Endodermal cell (in vitro differentiated cells): ENCODE results near the gene ARHGAP42. TPM values are rescaled to one million over a fixed set of nuclear protein-coding genes. Genes with fewer than 3 reads are reported as not detected.

Experiments used
- DNase-seq: peaks from one replicate; pipeline ENCODE4 v3.0.0-alpha.2; 2017
- H3K27ac ChIP-seq: 2 replicates; pipeline ENCODE4 v1.5.1; 2013; ENCODE audit warnings: mild to moderate bottlenecking, low read depth, low read length, moderate library complexity
- H3K27me3 ChIP-seq: 2 replicates; pipeline ENCODE4 v1.6.1; 2013; ENCODE audit warnings: mild to moderate bottlenecking, low read length, moderate library complexity; ENCODE audit not compliant: insufficient read depth, control insufficient read depth, poor library complexity, severe bottlenecking
- H3K36me3 ChIP-seq: 2 replicates; pipeline ENCODE4 v1.7.0; 2013; ENCODE audit warnings: mild to moderate bottlenecking, low read length, moderate library complexity; ENCODE audit not compliant: control insufficient read depth, insufficient read depth
- H3K4me1 ChIP-seq: one replicate; pipeline ENCODE4 v1.7.0; 2013; ENCODE audit warnings: low read length; ENCODE audit not compliant: control insufficient read depth, insufficient read depth
- H3K4me3 ChIP-seq: 2 replicates; pipeline ENCODE4 v1.5.1; 2013; ENCODE audit warnings: mild to moderate bottlenecking, low read length, moderate library complexity
- H3K9ac ChIP-seq: 2 replicates; pipeline ENCODE4 v1.6.1; 2013; ENCODE audit warnings: mild to moderate bottlenecking, low read length, moderate library complexity; ENCODE audit not compliant: poor library complexity, severe bottlenecking; ENCODE audit errors: extremely low read depth
- H3K9me3 ChIP-seq: 2 replicates; pipeline ENCODE4 v1.6.1; 2013; ENCODE audit warnings: mild to moderate bottlenecking, low read length, moderate library complexity; ENCODE audit not compliant: control insufficient read depth
- H3K27ac Mint-ChIP-seq: 2 replicates; pipeline ENCODE4 v1.8.0; 2020; ENCODE audit warnings: mixed read lengths
- H3K27me3 Mint-ChIP-seq: 2 replicates; pipeline ENCODE4 v1.8.0; 2021; ENCODE audit warnings: mild to moderate bottlenecking, mixed read lengths; ENCODE audit not compliant: insufficient read depth
- H3K36me3 Mint-ChIP-seq: 2 replicates; pipeline ENCODE4 v1.8.0; 2020; ENCODE audit warnings: low read depth, mixed read lengths
- H3K4me1 Mint-ChIP-seq: 2 replicates; pipeline ENCODE4 v1.8.0; 2020; ENCODE audit warnings: mixed read lengths
- H3K4me3 Mint-ChIP-seq: 2 replicates; pipeline ENCODE4 v1.8.0; 2020; ENCODE audit warnings: mild to moderate bottlenecking, moderate library complexity, mixed read lengths
- H3K9me3 Mint-ChIP-seq: 2 replicates; pipeline ENCODE4 v1.8.0; 2020; ENCODE audit warnings: mild to moderate bottlenecking, mixed read lengths
- WGBS, 2 experiments: methylation state at CpG; one replicate each; pipeline versions ENCODE4 v1.1.5 to v1.1.7; 2013; ENCODE audit warnings: missing lambda C conversion rate in 2 of 2, mixed read lengths in 1 of 2; ENCODE audit not compliant: insufficient coverage in 1 of 2, insufficient read length in 1 of 2; 5-methylcytosine and 5-hydroxymethylcytosine counted together
- total RNA-seq, 2 donors: library from RNA; stranded (reverse); fragmentation: NEBNext Ultra II Directional in 1 of 2; extraction: Animal tissue kit (Norgen Biotek cat#: 25700) in 1 of 2; gene quantifications; 2 replicates in 1 of 2; 3 replicates in 1 of 2; pipeline ENCODE4 v1.2.1, GENCODE V29; 2021
- TF ChIP-seq, protein P1 (sequence below): fragments of 200-600 bp; sonication (generic); conservative IDR thresholded peaks from 2 replicates; pipeline ENCODE4 v1.5.0; 2021; ENCODE audit warnings: antibody characterized with exemption, mild to moderate bottlenecking

ARHGAP42 gene
- total RNA-seq, 2 donors from 2014 or later: 164 to 176 TPM

DNA sequence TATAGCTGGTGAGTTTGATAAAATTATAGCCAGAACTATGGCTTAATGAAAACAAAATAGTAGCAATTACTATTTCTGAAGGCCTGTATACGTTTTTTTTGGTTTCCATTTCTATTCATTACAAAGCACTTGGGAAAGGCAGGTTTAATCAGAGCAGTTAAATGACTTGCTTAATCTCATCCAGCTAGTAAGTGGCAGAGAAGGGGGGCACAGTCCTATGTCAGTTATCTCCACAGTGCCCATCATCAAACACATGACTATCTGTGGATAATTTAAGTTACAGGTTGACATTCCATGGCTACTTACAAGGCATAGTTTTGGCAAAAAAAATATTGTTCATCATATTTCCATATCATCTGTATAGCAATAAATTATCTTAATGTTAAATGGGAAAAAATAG, 348.8 kb downstream of the ARHGAP42 start:
- no peaks in the 10 kb centered on the region for H3K4me1 Mint-ChIP-seq
- Histone ChIP-seq H3K9me3 (no peaks in the 10 kb centered on the region), H3K9ac (no peak overlapping the region), H3K4me3 (no peak overlapping the region), H3K27me3 (peaks cover 12% of the 10 kb centered on the region), H3K4me1 (no peaks in the 10 kb centered on the region), H3K36me3 (no peaks in the 10 kb centered on the region), H3K27ac (no peak overlapping the region)
- WGBS, 2 experiments: 57 to 64% methylated on average over 1 of the region's 1 CpG
- H3K27ac Mint-ChIP-seq: no peak overlapping the region
- no peak for DNase-seq
- H3K36me3 Mint-ChIP-seq: no peaks in the 10 kb centered on the region
- H3K27me3 Mint-ChIP-seq: no peaks in the 10 kb centered on the region
- TF ChIP-seq, protein P1, sequence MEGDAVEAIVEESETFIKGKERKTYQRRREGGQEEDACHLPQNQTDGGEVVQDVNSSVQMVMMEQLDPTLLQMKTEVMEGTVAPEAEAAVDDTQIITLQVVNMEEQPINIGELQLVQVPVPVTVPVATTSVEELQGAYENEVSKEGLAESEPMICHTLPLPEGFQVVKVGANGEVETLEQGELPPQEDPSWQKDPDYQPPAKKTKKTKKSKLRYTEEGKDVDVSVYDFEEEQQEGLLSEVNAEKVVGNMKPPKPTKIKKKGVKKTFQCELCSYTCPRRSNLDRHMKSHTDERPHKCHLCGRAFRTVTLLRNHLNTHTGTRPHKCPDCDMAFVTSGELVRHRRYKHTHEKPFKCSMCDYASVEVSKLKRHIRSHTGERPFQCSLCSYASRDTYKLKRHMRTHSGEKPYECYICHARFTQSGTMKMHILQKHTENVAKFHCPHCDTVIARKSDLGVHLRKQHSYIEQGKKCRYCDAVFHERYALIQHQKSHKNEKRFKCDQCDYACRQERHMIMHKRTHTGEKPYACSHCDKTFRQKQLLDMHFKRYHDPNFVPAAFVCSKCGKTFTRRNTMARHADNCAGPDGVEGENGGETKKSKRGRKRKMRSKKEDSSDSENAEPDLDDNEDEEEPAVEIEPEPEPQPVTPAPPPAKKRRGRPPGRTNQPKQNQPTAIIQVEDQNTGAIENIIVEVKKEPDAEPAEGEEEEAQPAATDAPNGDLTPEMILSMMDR: no peak
- H3K9me3 Mint-ChIP-seq: no peaks in the 10 kb centered on the region
- H3K4me3 Mint-ChIP-seq: no peak overlapping the region
